ENCODE results near the gene SDK2. TPM values are rescaled to one million over a fixed set of nuclear protein-coding genes. Genes with fewer than 3 reads are reported as not detected.

SDK2 gene
- total and polyA plus RNA-seq, 8 donors = 0.04 to 0.31 (median 0.17) TPM

DNA sequence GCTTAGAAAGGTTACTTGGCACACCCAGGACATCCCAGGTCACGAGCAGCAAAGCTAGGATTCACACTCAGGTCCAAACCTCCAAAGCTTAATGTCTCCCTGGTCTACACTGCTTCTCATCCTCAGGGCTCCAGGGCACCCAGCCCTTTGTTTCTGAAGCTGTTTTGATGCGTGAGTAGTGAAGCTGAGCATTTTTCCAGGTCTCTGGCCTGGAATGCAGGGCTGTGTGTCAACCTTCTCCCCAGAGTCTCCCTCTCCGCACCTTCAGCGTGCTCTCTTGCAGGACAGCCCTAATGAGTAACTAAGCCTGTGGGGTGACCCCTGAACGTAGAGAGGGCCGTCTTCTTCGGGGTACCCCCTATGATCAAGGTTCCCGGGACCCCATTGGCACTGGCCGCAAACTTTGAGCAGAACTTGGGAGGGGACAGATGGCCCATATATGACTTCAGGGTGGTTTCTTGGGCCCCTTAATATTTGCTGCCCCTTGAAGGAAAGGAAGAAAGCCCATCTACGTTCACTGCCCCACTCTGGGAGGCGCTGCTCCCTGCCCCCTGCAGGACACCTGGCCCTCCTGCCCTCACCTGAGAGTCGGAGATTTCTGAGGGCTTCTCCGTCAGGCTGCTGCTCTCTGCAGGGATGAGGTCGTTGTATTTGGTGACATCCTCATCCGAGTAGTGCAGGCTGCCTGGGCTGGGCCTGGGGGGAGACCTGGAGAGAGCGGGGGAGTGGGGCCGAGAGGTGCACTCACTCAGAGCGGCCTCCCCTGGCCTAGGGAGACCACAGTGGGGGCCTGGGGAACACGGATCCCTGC is 296.0 kb downstream of the SDK2 start:
- Histone ChIP-seq H3K4me1 (no peaks in the 10 kb centered on the region), H3K27me3 (no peaks in the 10 kb centered on the region), H3K36me3 (no peaks in the 10 kb centered on the region), H3K4me3 (no peak overlapping the region), H3K27ac (no peak overlapping the region), H3K9me3 (no peaks in the 10 kb centered on the region)
- DNase-seq (no peak), FAIRE-seq (no peak), ATAC-seq (no peak)
- TF ChIP-seq, protein P1, sequence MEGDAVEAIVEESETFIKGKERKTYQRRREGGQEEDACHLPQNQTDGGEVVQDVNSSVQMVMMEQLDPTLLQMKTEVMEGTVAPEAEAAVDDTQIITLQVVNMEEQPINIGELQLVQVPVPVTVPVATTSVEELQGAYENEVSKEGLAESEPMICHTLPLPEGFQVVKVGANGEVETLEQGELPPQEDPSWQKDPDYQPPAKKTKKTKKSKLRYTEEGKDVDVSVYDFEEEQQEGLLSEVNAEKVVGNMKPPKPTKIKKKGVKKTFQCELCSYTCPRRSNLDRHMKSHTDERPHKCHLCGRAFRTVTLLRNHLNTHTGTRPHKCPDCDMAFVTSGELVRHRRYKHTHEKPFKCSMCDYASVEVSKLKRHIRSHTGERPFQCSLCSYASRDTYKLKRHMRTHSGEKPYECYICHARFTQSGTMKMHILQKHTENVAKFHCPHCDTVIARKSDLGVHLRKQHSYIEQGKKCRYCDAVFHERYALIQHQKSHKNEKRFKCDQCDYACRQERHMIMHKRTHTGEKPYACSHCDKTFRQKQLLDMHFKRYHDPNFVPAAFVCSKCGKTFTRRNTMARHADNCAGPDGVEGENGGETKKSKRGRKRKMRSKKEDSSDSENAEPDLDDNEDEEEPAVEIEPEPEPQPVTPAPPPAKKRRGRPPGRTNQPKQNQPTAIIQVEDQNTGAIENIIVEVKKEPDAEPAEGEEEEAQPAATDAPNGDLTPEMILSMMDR (IDR thresholded peaks at IDR 0.05) = no peak
- intact Hi-C loops (cut with DNase I) = no loop called here
- 75 to 82% methylated on average over 19 of the region's 19 CpGs for WGBS, 2 donors

DNA sequence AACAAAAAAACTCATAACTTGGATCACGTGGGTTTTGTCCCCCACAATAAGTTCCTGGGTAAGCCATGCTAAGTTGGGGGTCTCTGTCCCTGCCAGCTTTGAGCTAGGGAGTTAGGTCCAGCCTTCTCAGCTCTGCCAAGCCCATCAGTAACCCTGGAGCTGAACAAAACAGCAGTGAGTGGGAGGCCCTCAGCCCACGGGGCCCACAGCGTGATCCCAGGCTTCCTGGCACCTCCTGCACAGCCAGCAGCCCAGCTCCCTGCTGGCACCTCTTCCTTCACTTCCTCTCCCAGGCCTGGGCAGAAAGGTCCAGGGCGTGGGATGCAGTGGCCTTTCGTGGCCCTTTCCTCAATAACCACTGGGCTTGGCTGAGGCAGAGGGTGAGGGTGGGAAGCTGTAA is 296.9 kb downstream of the SDK2 start:
- 64 to 67% methylated on average over 5 of the region's 5 CpGs for WGBS, 2 donors
- Histone ChIP-seq H3K4me1 (no peaks in the 10 kb centered on the region), H3K36me3 (no peaks in the 10 kb centered on the region), H3K4me3 (no peak overlapping the region), H3K27ac (no peak overlapping the region), H3K9me3 (no peaks in the 10 kb centered on the region), H3K27me3 (no peaks in the 10 kb centered on the region)
- no peak for DNase-seq
- no peak for FAIRE-seq
- intact Hi-C loops (cut with DNase I) = no loop called here
- ATAC-seq = no peak
- TF ChIP-seq, protein P1 (IDR thresholded peaks at IDR 0.05) = no peak

DNA sequence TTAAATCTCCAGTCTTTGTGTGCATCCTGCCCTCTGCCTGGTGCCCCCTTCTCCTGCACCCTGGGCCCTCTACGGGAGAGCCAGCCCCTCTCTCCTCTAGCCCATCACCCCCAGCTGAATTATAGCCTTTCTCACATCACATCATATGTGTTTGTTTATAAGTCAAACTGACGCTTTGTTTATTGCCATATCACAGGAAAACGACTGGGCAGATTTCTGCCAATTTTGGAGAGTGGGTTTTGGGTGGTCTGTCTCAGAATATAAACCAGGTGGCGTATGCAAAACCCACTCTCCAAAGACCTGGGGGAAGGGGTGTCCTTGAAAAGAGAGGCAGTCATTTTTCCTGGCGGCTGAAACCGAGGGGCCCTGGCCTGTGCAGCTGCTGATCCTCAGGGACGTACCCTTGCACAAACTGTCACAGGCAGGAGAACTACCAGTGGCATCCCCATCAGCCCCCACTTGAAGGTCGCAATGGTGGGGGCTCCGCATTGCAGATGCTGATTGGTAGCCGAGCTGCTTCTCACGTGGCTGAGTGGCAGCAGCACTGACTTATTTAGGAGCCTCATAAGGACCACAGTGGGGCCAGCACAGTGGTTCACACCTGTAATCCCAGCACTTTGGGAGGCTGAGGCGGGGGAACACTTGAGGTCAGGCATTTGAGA is 297.6 kb downstream of the SDK2 start:
- TF ChIP-seq, protein P1 (IDR thresholded peaks at IDR 0.05) = no peak
- DNase-seq = no peak
- ATAC-seq = no peak

DNA sequence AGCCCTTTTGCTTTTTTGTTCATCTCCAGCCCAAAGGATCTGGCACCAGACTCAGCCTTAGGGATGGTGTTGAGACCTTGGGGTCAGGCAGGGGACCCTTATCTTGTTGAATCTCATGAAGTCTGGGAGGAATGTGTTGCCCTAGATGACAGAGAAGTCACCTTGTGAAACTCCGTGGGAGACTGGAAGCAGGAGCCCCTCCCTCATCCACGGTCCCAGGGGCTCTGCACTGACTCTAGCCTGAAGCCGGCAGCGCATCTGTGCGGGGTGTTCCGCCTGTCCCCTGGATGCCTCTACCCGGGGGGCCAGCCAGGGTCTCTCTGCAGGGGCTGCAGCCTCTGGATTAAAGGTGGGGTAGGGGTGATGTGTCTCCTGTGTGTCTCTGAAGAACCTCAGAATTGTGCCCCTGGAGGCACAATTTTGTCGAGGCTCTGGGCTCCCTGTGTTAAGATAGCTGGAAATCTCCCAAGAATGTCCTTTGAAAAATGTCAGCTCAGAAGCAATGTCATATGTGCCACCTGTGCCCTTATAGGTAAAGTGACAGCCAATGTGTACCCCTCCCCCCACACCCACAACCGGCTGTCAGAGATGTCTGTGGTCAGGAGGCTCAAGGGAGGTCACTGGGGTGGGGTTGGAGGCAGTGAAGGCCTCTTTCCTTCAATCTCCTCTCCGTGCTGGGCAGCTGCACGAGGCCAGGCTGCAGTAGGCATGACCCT is 300.3 kb downstream of the SDK2 start:
- TF ChIP-seq, protein P1 (IDR thresholded peaks at IDR 0.05) = no peak
- FAIRE-seq (no peak), DNase-seq (no peak), ATAC-seq (no peak)
- H3K27ac ChIP-seq = no peak overlapping the region
- H3K4me1 ChIP-seq = peaks cover 0 to 3% (median 0%) of the 10 kb centered on the region in 3 donors
- no peaks in the 10 kb centered on the region for H3K9me3 ChIP-seq
- intact Hi-C loops (cut with DNase I) = no loop called here
- 68% methylated on average over 11 of the region's 11 CpGs for WGBS, 2 donors
- no peaks in the 10 kb centered on the region for H3K36me3 ChIP-seq
- no peak overlapping the region for H3K4me3 ChIP-seq
- H3K27me3 ChIP-seq = no peaks in the 10 kb centered on the region

More for the DNA sequence above, 297.6 kb downstream of the SDK2 start:
- Histone ChIP-seq H3K9me3 (no peaks in the 10 kb centered on the region), H3K4me3 (no peak overlapping the region), H3K27me3 (no peaks in the 10 kb centered on the region), H3K36me3 (no peaks in the 10 kb centered on the region), H3K4me1 (peaks cover 0 to 2% (median 0%) of the 10 kb centered on the region in 3 donors), H3K27ac (no peak overlapping the region)
- intact Hi-C loops (cut with DNase I) = no loop called here
- 64 to 72% methylated on average over 12 of the region's 12 CpGs for WGBS, 2 donors
- FAIRE-seq = no peak
